GM18526 (cell line): ENCODE results near the gene PRSS38.

Source experiments
- POLR2A ChIP-seq: IDR thresholded peaks from 3 replicates; pipeline ENCODE4 v1.6.1; 2011; ENCODE audit not compliant: insufficient read length; ENCODE audit errors: extremely low read depth

PRSS38 gene

GRCh38 chr1:227844320-227845146 is 29.1 kb downstream of the PRSS38 start:
- no peak for TF ChIP-seq POLR2A

- no peak for TF ChIP-seq POLR2A
Observed at GRCh38 chr1:227845147-227845458, 29.6 kb downstream of the PRSS38 start.

- no peak for TF ChIP-seq POLR2A
Observed at GRCh38 chr1:227845519-227845918, 30.0 kb downstream of the PRSS38 start.

- TF ChIP-seq POLR2A = no peak
Observed at GRCh38 chr1:227846265-227846858, 30.9 kb downstream of the PRSS38 start.

- no peak for TF ChIP-seq POLR2A
Observed at GRCh38 chr1:227848430-227848932, 33.0 kb downstream of the PRSS38 start.

- no peak for TF ChIP-seq POLR2A
Observed at GRCh38 chr1:227849251-227849650, 33.8 kb downstream of the PRSS38 start.

- no peak for TF ChIP-seq POLR2A
Observed at GRCh38 chr1:227854189-227854588, 38.7 kb downstream of the PRSS38 start.

- TF ChIP-seq POLR2A = no peak
Observed at GRCh38 chr1:227855687-227856086, 40.2 kb downstream of the PRSS38 start.

GRCh38 chr1:227856147-227856858 is 40.8 kb downstream of the PRSS38 start:
- no peak for TF ChIP-seq POLR2A

GRCh38 chr1:227864882-227865281 is 49.4 kb downstream of the PRSS38 start:
- no peak for TF ChIP-seq POLR2A

GRCh38 chr1:227869279-227869842 is 53.9 kb downstream of the PRSS38 start:
- no peak for TF ChIP-seq POLR2A

- no peak for TF ChIP-seq POLR2A
Observed at GRCh38 chr1:227869851-227870305, 54.4 kb downstream of the PRSS38 start.

- TF ChIP-seq POLR2A = no peak
Observed at GRCh38 chr1:227870366-227870765, 54.9 kb downstream of the PRSS38 start.

GRCh38 chr1:227880342-227880924 is 65.0 kb downstream of the PRSS38 start:
- no peak for TF ChIP-seq POLR2A

- no peak for TF ChIP-seq POLR2A
Observed at GRCh38 chr1:227883073-227883520, 67.6 kb downstream of the PRSS38 start.
